ENCODE data around the gene ARSA.
"Not testable (repeated sequence)": the region's sequence is repeated elsewhere in the genome, so short reads cannot be mapped to it uniquely, and the experiment has no call there.

Gene ARSA

DNA sequence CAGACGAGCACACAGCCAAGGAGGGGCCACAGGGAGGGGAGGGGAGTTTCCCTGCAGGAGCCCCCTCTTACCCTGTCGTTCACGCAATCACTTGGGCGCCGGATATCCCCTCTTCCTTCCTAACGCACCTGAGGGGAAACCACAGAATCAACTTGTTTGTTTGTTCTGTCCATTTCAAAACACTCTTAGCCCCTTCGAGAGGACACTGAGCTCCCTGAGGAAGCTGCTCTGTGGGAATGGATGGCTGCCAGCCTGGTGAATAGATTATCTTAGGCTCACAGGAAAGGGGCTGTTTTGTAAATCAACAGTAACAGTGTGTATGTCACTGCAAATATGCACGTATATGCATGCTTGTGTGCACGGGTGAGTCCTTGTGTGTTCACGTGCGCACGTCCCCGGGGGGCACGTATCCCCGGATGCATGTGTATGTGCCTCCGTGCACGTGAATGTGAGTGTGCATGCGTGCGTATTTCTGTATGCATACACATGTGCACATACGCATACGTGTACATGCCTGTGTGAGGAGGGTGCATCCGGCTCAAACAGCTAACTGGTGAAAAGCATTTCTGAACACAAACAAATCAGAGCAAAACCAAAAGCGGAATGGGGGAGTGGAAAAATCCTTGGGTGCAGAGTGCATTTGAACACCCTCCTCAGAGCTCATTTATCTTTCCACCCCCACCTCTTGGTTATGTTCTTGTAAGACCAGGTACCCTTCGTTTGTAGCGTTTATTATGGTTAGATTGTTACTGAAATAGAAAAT, 7.2 kb downstream of the ARSA start:
- DNase-seq: no peak

DNA sequence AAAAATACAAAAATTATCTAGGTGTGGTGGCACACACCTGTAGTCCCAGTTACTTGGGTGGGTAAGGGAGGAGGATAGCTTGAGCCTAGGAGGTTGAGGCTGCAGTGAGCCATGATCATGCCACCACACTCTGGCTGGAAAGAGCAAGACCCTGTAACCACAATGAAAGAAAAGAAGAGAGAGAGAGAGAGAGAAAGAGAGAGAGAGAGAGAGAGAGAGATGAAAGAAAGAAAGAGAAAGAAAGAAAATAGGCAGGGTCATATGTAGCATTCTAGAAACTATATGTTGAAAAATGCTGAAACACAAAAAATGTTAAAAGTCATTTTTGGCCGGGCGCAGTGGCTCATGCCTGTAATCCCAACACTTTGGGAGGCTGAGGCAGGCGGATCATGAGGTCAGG, 13.7 kb downstream of the ARSA start:
- DNase-seq: not testable (repeated sequence)

DNA sequence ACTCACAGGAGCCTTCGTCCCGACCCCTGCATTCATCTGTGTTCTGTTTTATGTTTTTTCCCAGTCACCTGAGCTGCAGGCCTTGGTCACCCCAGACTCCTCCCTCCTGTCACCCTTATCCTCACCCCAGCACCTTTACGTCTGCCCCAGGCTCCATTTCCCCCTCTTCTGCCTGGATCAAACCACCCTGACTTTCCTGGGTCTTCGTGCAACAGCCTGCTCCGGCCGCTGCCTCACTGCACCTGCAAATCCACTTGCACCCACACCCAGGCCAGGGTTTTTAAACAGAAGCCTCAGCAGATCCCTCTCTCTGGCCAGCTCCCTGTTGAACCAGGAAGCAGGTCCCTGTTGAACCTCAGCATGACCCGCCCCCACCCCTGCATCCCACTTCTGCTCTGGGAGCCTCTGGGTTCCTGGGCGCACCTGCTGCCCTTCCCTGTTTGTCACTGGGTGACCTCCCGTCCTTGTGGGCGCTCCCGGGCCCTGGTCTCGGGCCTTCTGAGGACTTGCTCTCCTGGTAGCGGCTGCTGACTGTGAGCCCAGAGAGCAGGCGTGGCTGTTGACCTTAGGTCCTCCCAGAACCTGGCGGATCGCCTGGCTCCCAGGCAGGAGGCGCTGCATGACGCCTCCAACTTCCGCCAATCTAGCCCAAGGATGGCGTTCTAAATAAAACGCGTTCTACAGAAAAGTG, 14.5 kb downstream of the ARSA start:
- no peak for DNase-seq

DNA sequence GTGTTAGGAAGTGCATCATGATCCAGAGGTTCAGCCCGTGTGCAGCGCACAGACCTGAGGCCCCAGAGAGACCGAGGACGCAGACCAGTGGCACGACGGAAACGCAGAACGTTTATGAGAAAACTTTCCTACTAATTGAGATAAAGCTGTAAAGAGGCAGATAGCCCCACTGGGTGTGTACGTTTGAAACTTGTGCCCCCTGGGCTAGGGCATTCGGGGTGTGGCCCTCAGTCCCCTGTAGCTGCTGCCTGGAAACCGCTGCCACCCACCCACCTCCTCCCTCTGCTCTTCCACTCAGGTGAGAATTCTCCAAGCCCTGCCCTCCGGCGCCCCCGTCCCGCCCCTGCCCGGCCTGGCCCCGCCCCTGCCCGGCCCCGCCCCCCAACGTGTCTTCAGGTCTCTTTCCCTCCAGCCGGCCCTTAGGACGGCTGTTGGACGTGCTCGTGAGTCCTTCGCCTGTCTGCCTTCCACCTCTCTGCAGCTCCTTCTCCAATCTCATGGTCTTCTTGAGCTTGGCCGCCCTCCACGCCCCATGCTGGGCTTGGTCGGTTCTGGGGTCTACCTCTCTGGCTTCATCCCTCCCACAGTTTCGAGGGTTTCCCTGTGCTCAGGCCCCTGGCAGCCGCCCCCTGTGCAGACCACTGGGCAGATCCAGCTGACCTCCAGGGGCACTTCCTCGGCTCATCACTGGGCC, 15.3 kb downstream of the ARSA start:
- no peak for DNase-seq

DNA sequence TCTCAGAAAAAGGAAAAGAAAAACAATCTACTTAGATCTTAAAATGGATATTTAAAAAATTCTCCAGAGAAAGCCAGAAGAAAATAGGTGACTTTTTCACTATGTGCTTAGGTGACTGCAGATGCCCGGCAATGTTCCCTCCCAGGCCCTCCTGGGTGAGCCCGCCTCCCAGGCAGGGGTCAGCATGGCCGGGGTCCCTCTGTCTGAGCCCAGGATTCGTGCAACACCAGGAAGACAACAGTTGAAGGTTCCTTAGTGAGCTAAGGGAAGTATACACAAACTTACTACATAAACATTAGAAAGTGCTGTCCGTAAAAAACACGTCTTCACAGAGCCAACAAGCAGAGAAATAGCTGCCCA, 15.8 kb downstream of the ARSA start:
- no peak for DNase-seq

DNA sequence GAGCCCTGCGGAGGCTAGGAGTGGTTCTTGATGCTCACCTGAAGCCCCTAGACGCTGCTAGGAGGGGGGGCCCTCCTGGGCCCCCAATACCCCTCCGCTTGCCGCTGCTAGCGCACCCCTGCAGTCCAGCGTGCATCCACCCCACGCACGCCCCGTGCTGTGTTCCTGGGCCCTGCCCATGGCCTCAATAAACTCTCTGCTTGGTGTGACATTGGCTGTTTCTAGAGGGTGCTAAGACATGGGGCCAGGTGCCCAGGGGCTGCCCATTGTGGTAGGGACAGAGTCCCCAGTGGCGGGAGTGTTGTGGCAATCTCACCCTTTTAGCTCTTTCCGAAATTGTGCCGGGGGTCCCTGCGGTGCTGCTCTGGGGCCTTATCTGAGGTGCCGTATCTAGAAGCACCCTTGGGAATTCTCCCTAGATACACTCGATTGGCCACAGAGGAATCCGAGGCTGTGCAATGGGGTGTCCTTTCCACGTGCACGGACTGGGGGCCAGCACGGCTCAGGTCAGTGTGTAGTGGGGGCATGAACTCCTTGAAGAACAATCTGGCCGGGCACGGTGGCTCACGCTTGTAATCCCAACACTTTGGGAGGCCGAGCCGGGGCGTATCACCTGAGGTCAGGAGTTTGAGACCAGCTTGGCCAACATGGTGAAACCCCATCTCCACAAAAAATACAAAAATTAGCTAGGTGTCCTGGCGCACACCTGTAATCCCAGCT, 16.5 kb downstream of the ARSA start:
- no peak for DNase-seq

DNA sequence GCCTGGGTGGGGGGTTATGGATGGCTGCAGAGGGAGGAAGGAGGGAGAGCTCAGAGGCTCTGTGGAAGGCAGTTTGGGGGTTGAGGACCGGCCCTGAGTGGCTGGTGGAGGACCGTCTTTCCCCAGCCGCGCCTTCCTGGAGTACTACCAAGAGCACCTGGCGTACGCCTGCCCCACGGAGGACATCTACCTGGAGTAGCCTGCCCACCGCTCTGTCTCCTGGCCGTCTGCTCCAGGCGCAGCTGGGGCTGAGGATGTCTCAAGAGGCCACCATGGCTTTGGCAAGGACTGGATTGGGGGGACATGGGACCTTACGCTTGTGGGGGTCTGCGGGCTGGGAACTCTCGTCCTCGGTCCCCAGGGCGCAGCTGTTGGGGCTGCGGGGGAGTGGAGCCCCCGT, 17.4 kb downstream of the ARSA start:
- DNase-seq: no peak

DNA sequence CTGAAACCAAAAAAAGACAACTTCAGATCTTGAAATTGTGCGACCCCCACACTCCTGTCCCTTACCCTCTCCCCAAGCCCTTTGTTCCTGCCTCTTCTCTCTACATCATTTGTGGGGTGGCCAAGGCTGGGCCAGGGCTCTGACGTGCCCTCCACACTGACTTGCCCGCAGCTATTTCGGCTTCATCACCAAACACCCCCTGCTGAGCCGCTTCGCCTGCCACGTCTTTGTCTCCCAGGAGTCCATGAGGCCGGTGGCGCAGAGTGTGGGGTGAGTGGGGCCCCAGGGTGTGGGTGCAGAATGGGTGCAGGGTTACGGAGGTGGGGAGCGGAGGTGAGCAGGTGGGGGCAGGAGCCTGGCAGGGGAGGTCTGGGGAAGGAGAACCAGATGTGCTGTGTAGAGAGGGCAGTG, 17.9 kb downstream of the ARSA start:
- DNase-seq: no peak

DNA sequence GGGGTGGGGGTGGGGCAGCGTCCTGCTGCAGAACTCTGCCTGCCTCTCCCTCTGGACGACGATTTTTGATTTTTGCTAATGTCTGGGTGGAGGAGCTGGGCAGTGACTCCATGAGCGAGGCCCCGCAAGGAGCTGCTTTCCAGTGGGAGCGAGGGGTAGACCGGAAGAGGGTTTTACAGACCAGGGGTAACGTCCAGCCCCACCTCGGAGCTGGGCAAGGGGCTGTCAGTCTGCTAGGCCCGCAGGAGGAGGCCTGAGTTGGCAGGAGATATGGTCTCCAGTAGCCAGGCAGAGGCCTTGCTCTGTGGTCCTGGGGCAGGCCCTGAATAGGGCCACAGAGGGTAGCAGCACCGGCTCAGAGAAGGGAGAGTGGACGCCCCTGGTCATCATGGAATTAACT, 18.4 kb downstream of the ARSA start:
- DNase-seq: no peak

DNA sequence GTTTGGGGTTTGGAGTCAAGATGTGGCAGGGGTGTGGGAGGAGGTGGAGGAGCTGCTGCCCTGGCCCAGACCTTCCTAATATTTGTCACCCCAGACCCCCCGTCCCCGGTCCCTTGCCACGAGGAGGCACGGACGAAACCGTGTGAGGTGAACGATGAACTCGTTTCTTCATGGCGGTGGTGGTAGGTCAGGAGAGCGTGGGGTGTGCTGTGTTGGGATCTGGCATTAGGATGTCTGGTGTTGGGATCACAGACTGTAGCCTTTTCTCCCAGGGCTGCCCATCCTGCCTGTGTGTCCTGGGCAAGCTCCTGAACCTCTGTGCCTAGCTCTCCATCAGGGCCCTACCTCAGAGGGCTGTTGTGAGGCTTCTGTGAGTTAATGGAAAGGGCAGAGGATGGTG, 19.0 kb downstream of the ARSA start:
- no peak for DNase-seq

DNA sequence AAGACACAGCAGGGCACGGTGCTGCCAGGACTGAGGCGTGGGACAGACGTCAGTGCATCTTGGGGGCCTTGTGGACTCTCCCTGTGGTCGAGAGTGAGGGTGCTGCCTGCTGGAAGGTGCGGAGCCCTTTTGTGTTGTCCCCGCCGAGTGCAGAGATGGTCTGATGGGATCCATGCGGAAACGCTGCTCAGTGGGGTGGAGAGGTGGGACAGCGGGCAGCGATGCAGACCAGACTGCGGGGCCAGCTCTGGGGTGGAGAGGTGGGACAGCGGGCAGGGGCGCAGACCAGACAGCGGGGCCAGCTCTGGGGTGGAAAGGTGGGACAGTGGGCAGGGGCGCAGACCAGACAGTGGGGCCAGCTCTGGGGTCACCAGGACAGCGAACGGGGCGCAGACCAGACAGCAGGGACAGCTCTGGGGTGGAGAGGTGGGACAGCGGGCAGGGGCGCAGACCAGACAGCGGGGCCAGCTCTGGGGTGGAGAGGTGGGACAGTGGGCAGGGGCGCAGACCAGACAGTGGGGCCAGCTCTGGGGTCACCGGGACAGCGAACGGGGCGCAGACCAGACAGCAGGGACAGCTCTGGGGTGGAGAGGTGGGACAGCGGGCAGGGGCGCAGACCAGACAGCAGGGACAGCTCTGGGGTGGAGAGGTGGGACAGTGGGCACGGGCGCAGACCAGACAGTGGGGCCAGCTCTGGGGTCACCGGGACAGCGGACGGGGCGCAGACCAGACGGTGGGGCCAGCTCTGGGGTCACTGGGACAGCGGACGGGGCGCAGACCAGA, 19.7 kb downstream of the ARSA start:
- DNase-seq: not testable (repeated sequence)

DNA sequence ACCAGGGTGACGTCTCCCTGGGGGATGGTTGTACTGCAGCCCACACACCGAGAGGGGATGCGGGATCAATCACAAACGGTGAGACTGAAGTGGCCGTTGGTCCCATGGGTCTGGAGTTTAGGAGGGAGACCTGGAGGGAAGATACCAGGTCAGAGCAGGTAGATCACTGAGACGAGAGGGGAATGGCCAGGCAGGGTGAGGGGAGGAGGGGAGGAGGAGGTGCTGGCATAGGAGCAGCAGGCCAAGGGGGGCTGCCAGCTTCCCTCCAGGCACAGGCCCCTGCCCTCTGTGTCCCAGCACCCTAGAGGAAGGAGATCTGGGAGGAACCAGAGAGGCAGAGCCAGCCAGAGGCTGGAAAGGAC, 20.3 kb downstream of the ARSA start:
- DNase-seq: no peak

DNA sequence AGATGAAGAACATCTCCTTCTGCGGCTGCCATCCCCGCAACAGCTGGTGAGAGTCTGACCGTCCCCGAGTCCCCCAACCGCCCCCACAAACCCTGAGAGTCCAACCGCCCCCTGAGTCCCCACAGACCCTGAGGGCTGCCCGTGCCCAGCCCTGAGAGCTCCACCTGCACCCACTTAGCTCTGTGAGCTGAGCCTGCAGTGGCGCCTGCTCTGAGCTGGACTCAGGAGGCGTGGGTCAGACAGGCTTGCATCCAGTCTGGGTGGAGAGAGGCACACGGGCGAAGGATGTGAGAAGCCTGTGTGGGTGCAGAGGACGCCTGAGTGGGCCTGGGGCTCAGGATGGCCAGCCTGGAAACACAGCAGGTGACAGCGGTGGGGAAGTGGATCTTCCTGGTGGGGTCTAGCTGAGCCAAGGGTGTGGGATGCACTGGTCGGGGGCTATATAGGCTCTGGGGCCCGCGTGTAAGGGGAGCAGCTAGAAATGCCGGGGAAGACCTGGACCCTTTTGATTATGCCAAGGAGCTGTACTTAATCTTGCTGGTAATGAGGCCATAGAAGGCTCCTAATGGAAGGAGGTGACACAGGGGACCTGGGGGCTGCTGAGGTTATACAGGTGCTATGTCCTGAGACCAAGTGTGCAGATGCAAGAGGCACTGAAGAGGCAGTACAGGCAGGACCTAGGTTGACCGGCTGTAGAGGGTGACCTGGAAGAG, 20.9 kb downstream of the ARSA start:
- no peak for DNase-seq

DNA sequence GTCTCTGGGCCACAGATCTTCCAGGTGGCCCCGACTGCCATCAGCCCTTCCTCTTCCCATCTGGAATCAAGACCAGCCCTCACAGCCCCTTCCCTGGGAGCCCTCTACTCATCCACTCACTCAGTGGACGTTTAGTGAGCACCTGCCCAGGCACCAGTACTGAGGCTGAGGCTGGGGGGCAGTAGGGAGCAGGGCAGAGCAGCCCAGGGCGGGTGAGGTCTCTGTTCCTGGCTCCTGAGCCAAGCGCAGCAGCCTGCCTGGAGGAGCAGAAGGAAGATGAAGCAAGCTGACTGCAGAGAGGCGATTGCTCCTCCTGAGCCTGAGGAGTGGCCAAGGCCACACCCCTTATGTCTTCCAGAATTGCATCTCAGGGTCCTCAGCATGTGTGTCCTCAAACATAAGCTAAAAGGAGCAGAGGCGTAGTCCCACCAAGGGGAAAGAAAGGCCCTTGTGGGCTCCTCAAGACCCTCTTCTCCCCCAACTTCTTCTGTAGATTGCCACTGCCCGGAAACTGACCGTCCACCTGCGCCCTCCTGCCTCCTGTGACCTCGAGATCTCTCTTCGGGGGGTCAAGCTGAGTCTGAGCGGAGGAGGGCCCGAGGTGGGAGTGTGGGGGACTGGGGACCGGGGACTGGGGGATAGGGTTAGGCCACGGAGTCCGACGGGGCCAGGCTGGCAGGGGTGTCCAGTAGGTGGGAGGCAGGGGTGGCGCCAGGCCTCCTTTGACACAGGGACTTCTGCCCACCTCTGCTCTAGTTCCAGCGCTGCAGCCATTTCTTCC, 21.6 kb downstream of the ARSA start:
- DNase-seq: no peak

DNA sequence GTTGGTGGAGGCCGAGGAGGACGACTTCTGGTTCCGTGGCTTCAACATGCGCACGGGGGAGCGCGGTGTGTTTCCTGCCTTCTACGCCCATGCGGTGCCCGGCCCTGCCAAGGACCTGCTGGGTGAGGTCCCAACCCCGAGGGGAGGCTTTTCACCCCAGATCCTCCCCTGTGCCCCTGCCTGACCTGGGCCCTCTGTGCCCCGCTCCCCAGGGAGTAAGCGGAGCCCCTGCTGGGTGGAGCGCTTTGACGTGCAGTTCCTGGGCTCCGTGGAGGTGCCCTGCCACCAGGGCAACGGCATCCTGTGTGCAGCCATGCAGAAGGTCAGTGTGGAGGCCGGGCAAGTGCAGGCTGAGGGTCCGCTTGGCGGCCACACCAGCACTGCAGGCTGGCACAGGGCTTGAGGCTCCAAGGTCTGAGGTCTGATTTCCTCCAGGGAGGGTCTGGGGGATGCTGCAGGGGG, 22.3 kb downstream of the ARSA start:
- no peak for DNase-seq

DNA sequence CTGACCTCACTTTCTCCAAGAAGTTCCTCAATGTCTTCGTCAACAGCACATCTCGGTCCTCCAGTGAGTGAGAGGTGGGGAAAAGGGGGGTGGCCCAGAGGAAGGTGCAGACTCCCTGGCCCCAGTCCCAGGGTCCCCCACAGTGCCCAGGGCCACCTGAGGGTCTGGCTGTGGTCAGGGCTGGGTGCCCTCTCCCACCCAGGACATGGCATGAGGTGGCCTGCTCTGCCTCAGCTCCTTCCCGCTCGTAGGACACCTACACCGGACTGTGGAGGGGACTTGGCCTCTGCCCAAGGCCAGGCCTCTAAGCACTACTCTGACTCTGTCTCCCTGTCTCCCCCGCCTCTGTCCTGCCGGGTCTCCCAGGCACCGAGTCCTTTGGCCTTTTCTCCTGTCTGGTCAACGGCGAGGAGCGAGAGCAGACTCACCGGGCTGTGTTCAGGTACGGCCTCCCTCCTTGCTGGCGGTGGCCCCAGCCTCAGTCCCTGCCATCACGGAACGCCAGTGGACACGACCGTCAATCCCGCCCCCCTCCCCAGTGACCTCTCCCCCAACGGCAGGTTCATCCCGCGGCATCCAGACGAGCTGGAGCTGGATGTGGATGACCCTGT, 22.8 kb downstream of the ARSA start:
- no peak for DNase-seq

DNA sequence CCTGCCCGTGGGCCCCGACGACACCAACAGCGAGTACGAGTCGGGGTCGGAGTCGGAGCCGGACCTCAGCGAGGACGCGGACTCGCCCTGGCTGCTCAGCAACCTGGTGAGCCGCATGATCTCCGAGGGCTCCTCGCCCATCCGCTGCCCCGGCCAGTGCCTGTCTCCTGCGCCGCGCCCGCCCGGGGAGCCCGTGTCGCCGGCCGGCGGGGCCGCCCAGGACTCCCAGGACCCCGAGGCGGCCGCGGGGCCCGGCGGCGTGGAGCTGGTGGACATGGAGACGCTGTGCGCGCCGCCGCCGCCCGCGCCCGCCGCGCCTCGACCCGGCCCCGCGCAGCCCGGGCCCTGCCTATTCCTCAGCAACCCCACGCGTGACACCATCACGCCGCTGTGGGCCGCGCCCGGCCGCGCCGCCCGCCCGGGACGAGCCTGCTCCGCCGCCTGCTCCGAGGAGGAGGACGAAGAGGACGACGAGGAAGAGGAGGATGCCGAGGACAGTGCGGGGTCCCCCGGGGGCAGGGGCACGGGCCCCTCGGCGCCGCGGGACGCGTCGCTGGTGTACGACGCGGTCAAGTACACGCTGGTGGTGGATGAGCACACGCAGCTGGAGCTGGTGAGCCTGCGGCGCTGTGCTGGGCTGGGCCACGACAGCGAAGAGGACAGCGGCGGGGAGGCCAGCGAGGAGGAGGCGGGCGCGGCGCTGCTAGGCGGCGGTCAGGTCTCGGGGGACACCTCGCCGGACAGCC, 23.5 kb downstream of the ARSA start:
- no peak for DNase-seq

DNA sequence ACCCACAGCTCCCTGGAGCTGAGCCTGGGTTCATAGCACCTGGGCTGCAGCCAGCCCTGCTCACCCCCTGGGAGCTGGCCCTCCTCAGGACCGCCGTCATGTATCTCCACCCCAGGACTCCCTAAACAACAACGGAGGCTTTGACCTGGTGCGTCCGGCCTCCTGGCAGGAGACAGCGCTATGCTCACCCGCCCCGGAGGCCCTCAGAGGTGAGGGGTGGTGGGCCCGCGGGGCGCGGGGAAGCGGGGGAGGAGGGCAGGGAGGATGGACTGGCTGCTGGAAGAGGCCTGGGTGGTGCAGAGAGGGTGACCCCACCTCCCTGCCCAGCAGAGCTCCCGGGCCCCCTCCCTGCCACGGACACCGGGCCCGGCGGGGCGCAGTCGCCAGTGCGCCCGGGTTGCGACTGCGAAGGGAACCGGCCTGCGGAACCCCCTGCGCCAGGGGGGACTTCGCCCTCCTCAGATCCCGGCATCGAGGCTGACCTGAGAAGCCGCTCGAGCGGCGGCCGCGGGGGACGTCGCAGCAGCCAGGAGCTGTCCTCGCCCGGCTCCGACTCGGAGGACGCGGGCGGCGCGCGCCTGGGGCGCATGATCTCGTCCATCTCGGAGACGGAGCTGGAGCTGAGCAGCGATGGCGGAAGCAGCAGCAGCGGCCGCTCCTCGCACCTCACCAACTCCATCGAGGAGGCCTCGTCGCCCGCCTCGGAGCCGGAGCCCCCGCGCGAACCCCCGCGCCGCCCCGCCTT, 24.3 kb downstream of the ARSA start:
- no peak for DNase-seq

DNA sequence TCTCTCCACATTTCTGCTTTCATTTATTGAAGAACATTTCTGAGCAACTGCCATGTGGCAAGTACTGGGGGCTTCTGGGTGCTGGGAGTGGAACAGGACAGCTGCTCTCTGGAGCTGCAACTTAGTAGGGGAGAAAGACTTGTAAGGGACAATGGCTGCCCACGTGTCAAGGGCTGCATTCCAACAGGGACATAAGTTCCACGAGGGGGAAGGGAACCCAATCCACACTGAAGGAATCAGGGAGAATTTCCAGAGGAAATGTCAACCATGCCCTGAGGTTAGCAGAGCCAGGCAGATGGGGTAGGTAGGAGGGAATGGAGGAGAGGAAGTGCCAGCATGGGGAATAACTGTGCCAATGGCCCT, 25.6 kb downstream of the ARSA start:
- no peak for DNase-seq

Data from DMS 273 treated with DMSO at 0.1 percent for 48 hours (cell line).